ENCODE data around the gene RNU5D-1. TPM values are rescaled to one million over a fixed set of nuclear protein-coding genes. Genes with fewer than 3 reads are reported as not detected.
A peak's percentile ranks its signal among the peaks of the same experiment; 100 is the strongest.

Gene RNU5D-1

DNA sequence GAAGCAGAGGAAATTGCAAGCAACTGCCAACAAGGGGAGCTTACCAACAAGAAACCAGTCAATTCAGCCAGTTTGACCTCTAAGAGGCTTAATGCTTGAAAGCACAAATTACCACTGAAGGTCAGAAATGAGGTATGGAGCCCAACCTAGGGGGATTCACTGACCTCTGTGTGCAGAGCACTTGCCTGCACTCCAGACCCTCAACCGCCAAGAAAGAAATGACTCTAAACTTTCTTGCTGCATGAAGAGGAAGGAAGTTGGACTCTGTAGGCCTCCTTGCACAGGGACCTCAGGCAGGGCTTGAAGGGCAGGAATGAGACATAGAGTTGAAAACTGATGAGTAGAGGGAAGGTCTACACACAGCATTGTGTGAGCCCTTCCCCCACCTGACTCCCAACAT is 46.4 kb downstream of the RNU5D-1 start:
- H2BK5ac ChIP-seq (ENCODE audit: low read length), result no peak overlapping the region
- WGBS, 2 donors (ENCODE audit: extremely low coverage in 2 of 2, insufficient read length in 2 of 2, insufficient replicate concordance in 1 of 2), result no CpG with 5 or more reads among the region's 1 CpG
- DNase-seq (ENCODE audit: low spot score), result no peak

DNA sequence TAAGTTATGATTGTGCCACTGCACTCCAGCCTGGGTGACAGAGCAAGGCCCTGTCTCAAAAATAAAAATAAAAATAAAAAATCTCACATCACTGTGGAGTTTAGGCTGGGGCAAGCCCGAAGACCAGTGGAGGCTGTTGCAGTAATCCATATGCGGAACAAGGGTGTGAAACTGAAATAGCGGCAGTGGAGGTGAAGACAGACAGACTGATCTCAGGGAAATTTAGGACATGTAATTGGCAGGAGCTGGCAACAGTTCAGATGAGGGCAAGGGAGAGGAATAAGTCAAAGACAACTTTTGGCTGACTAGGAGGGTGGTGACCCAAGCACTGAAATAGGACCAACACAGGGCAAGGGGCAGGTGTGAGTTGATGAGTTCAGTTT is 48.1 kb downstream of the RNU5D-1 start:
- no peak overlapping the region for H3K4me2 ChIP-seq (ENCODE audit: insufficient read depth, low read length, poor library complexity, severe bottlenecking)
- WGBS, 2 donors (ENCODE audit: extremely low coverage in 2 of 2, insufficient read length in 2 of 2, insufficient replicate concordance in 1 of 2), result no CpG with 5 or more reads among the region's 3 CpGs
- no peak for DNase-seq (ENCODE audit: low spot score)
- no peak overlapping the region for H3K14ac ChIP-seq (ENCODE audit: low read length)
- H3K23ac ChIP-seq (ENCODE audit: low read depth, low read length, poor library complexity), result no peak overlapping the region
- no peak overlapping the region for H2BK15ac ChIP-seq (ENCODE audit: low read length)
- no peak overlapping the region for H3K27ac ChIP-seq (replicated peaks; ENCODE audit: low read length)
- H3K9me3 ChIP-seq (replicated peaks in 1 of 2; ENCODE audit: control insufficient read depth in 2 of 2, insufficient read depth in 1 of 2, low read depth in 1 of 2, low read length in 2 of 2), result no peaks in the 10 kb centered on the region
- H3K79me1 ChIP-seq (ENCODE audit: low read depth, low read length), result no peaks in the 10 kb centered on the region
- H2AK5ac ChIP-seq (ENCODE audit: low read depth, low read length), result no peak overlapping the region
- no peak overlapping the region for H3K18ac ChIP-seq (ENCODE audit: low read length)
- H3K36me3 ChIP-seq (replicated peaks in 1 of 2; ENCODE audit: control insufficient read depth in 2 of 2, insufficient read depth in 2 of 2, low read length in 2 of 2), result peaks cover 5 to 7% of the 10 kb centered on the region in 2 donors
- no peak overlapping the region for H3K4ac ChIP-seq (ENCODE audit: low read length)
- H3K27me3 ChIP-seq (ENCODE audit: control insufficient read depth in 3 of 3, insufficient read depth in 3 of 3, low read depth in 1 of 3, low read length in 3 of 3), result no peaks in the 10 kb centered on the region
- no peak overlapping the region for H3K9ac ChIP-seq (ENCODE audit: low read depth, low read length, poor library complexity)
- no peak overlapping the region for H3K4me3 ChIP-seq (ENCODE audit: low read length in 2 of 2)
- H2BK12ac ChIP-seq (ENCODE audit: low read length), result no peak overlapping the region
- no peak overlapping the region for H4K91ac ChIP-seq (ENCODE audit: low read depth, low read length, poor library complexity)
- H2AFZ ChIP-seq (ENCODE audit: low read length), result no peak overlapping the region
- H2BK5ac ChIP-seq (ENCODE audit: low read length), result no peak overlapping the region
- peaks cover 0 to 2% of the 10 kb centered on the region in 2 donors for H3K4me1 ChIP-seq (ENCODE audit: control insufficient read depth in 2 of 2, insufficient read depth in 1 of 2, low read depth in 1 of 2, low read length in 2 of 2)
- no peak overlapping the region for H2BK120ac ChIP-seq (ENCODE audit: low read depth, low read length)
- no peak overlapping the region for H4K8ac ChIP-seq (ENCODE audit: low read depth, low read length)

More for the DNA sequence above, 46.4 kb downstream of the RNU5D-1 start:
- Histone ChIP-seq H2BK12ac (ENCODE audit: low read length) (no peak overlapping the region), H3K14ac (ENCODE audit: low read length) (no peak overlapping the region), H2BK120ac (ENCODE audit: low read depth, low read length) (no peak overlapping the region), H3K4me2 (ENCODE audit: insufficient read depth, low read length, poor library complexity, severe bottlenecking) (no peak overlapping the region), H3K27ac (replicated peaks; ENCODE audit: low read length) (no peak overlapping the region), H2AFZ (ENCODE audit: low read length) (no peak overlapping the region), H3K4me1 (ENCODE audit: control insufficient read depth in 2 of 2, insufficient read depth in 1 of 2, low read depth in 1 of 2, low read length in 2 of 2) (peaks cover 0 to 2% of the 10 kb centered on the region in 2 donors), H2AK5ac (ENCODE audit: low read depth, low read length) (no peak overlapping the region), H4K91ac (ENCODE audit: low read depth, low read length, poor library complexity) (no peak overlapping the region), H2BK15ac (ENCODE audit: low read length) (no peak overlapping the region), H3K18ac (ENCODE audit: low read length) (no peak overlapping the region), H4K8ac (ENCODE audit: low read depth, low read length) (no peak overlapping the region), H3K4ac (ENCODE audit: low read length) (no peak overlapping the region), H3K4me3 (ENCODE audit: low read length in 2 of 2) (no peak overlapping the region), H3K79me1 (ENCODE audit: low read depth, low read length) (no peaks in the 10 kb centered on the region), H3K36me3 (replicated peaks in 1 of 2; ENCODE audit: control insufficient read depth in 2 of 2, insufficient read depth in 2 of 2, low read length in 2 of 2) (peaks cover 3 to 7% of the 10 kb centered on the region in 2 donors), H3K9me3 (replicated peaks in 1 of 2; ENCODE audit: control insufficient read depth in 2 of 2, insufficient read depth in 1 of 2, low read depth in 1 of 2, low read length in 2 of 2) (no peaks in the 10 kb centered on the region), H3K23ac (ENCODE audit: low read depth, low read length, poor library complexity) (no peak overlapping the region), H3K9ac (ENCODE audit: low read depth, low read length, poor library complexity) (no peak overlapping the region), H3K27me3 (ENCODE audit: control insufficient read depth in 3 of 3, insufficient read depth in 3 of 3, low read depth in 1 of 3, low read length in 3 of 3) (no peaks in the 10 kb centered on the region)

DNA sequence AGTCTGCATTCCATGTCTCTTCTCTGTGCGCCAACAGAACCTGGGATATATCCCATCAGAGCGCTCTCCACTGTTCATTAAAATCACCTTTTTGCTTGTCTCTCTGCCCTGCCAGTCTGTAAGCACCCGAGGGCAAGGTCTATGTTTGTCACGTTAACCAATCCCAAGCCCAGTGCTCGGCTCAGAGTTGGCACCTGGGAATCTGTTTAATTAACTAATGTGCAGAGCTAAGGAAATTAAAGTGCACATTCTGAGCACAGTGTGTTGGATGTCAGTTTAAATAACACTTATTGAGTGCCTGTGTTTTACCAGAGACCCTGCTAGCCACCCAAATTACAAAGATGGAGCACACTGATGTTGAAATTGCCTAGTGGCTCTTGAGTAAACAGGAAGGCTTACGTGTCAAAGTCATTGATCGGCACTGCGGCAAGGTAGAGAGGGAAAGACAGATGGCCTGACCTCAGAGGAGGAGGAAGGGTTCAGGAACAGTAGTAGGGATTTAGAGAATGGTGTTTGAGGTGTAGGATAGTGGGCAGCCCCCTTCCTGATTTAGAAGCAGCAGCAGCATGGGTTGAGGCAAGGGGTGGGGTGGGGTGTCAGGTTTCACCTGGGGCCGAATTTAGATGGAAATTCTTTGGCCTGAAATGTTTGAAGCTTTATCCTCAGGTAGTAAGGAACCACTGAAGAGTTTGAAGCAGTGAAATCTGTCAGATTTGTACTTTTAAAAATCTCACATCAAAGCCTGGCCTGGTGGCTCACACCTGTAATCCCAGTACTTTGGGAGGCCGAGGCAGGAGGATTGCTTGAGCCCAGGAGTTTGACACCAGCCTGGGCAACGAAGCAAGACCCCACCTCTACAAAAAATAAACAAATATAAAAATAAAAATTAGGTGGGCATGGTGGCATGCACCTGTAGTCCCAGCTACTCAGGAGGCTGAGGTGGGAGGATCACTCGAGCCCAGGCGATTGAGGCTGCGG is 48.8 kb downstream of the RNU5D-1 start:
- H3K4me1 ChIP-seq (ENCODE audit: control insufficient read depth in 2 of 2, insufficient read depth in 1 of 2, low read depth in 1 of 2, low read length in 2 of 2), result peaks cover 0 to 2% of the 10 kb centered on the region in 2 donors
- no peak overlapping the region for H2BK5ac ChIP-seq (ENCODE audit: low read length)

More for the DNA sequence above, 48.8 kb downstream of the RNU5D-1 start:
- no peak for DNase-seq (ENCODE audit: low spot score)
- H4K91ac ChIP-seq (ENCODE audit: low read depth, low read length, poor library complexity), result no peak overlapping the region
- no peak overlapping the region for H3K27ac ChIP-seq (replicated peaks; ENCODE audit: low read length)
- peaks cover 5 to 7% of the 10 kb centered on the region in 2 donors for H3K36me3 ChIP-seq (replicated peaks in 1 of 2; ENCODE audit: control insufficient read depth in 2 of 2, insufficient read depth in 2 of 2, low read length in 2 of 2)
- no peak overlapping the region for H2AK5ac ChIP-seq (ENCODE audit: low read depth, low read length)
- H3K23ac ChIP-seq (ENCODE audit: low read depth, low read length, poor library complexity), result no peak overlapping the region
- H3K14ac ChIP-seq (ENCODE audit: low read length), result no peak overlapping the region
- no peaks in the 10 kb centered on the region for H3K79me1 ChIP-seq (ENCODE audit: low read depth, low read length)
- no peak overlapping the region for H2BK15ac ChIP-seq (ENCODE audit: low read length)
- peak overlapping the region; percentile 7 for H3K9ac ChIP-seq (ENCODE audit: low read depth, low read length, poor library complexity)
- no CpG with 5 or more reads among the region's 14 CpGs for WGBS, 2 donors (ENCODE audit: extremely low coverage in 2 of 2, insufficient read length in 2 of 2, insufficient replicate concordance in 1 of 2)
- no peak overlapping the region for H2BK120ac ChIP-seq (ENCODE audit: low read depth, low read length)
- H4K8ac ChIP-seq (ENCODE audit: low read depth, low read length), result no peak overlapping the region
- H3K27me3 ChIP-seq (ENCODE audit: control insufficient read depth in 3 of 3, insufficient read depth in 3 of 3, low read depth in 1 of 3, low read length in 3 of 3), result no peaks in the 10 kb centered on the region
- no peaks in the 10 kb centered on the region for H3K9me3 ChIP-seq (replicated peaks in 1 of 2; ENCODE audit: control insufficient read depth in 2 of 2, insufficient read depth in 1 of 2, low read depth in 1 of 2, low read length in 2 of 2)
- no peak overlapping the region for H2BK12ac ChIP-seq (ENCODE audit: low read length)
- H3K4me3 ChIP-seq (ENCODE audit: low read length in 2 of 2), result no peak overlapping the region
- no peak overlapping the region for H3K18ac ChIP-seq (ENCODE audit: low read length)
- no peak overlapping the region for H3K4me2 ChIP-seq (ENCODE audit: insufficient read depth, low read length, poor library complexity, severe bottlenecking)
- H3K4ac ChIP-seq (ENCODE audit: low read length), result no peak overlapping the region
- H2AFZ ChIP-seq (ENCODE audit: low read length), result no peak overlapping the region

Small RNA genes within 50 kb of the gene (small RNA-seq; reads per million reads assigned to genes)
- gene RNU5D-1 (ENCODE audit: insufficient read depth) (14.6 reads per million, percentile 71 among the genes with 10 or more reads in this experiment), gene RNU5F-1 (ENCODE audit: insufficient read depth) (5.9 reads per million, percentile 30 among the genes with 10 or more reads in this experiment), gene SNORD38A (ENCODE audit: insufficient read depth) (2,751 reads per million, percentile 99 among the genes with 10 or more reads in this experiment), gene SNORD38B (ENCODE audit: insufficient read depth) (not detected), gene SNORD46 (ENCODE audit: insufficient read depth) (363 reads per million, percentile 98 among the genes with 10 or more reads in this experiment), gene SNORD55 (ENCODE audit: insufficient read depth) (not detected)

Measured in neuronal stem cell (in vitro differentiated cells).